GM18526 (cell line): ENCODE results near the gene MTOR.

Experiments used
- POLR2A ChIP-seq: IDR thresholded peaks from 3 replicates; pipeline ENCODE4 v1.6.1; 2011; ENCODE audit not compliant: insufficient read length; ENCODE audit errors: extremely low read depth

Gene MTOR

GRCh38 chr1:11059155-11059967 lies 203.0 kb downstream of the MTOR start:
- TF ChIP-seq POLR2A: no peak

GRCh38 chr1:11058595-11059154 lies 203.7 kb downstream of the MTOR start:
- no peak for TF ChIP-seq POLR2A

GRCh38 chr1:11058026-11058425 lies 204.3 kb downstream of the MTOR start:
- no peak for TF ChIP-seq POLR2A

GRCh38 chr1:11057477-11057876 lies 204.9 kb downstream of the MTOR start:
- no peak for TF ChIP-seq POLR2A
